Mucosa of rectum (tissue), 2 donors: ENCODE measurements around the gene HEY2.

ENCODE experiments used
- H3K27ac ChIP-seq, 2 donors: one replicate each; pipeline ENCODE4 v1.7.0; 2013; ENCODE audit warnings: inconsistent platforms in 2 of 2, low read depth in 2 of 2, low read length in 2 of 2
- H3K27me3 ChIP-seq, 2 donors: one replicate each; pipeline ENCODE4 v1.7.0; 2013; ENCODE audit warnings: low read length in 2 of 2; ENCODE audit not compliant: control insufficient read depth in 2 of 2, insufficient read depth in 2 of 2
- H3K36me3 ChIP-seq, 2 donors: one replicate each; pipeline ENCODE4 v1.7.0; 2013; ENCODE audit warnings: low read length in 2 of 2; ENCODE audit not compliant: control insufficient read depth in 2 of 2, insufficient read depth in 2 of 2
- H3K4me1 ChIP-seq, 2 donors: one replicate each; pipeline ENCODE4 v1.7.0; 2013; ENCODE audit warnings: low read length in 2 of 2, mild to moderate bottlenecking in 1 of 2; ENCODE audit not compliant: control insufficient read depth in 2 of 2, insufficient read depth in 2 of 2
- H3K4me3 ChIP-seq, 2 donors: one replicate each; pipeline ENCODE4 v1.7.0; 2013; ENCODE audit warnings: low read length in 2 of 2
- H3K9ac ChIP-seq, 2 donors: one replicate each; pipeline ENCODE4 v1.7.0; 2013; ENCODE audit warnings: low read length in 2 of 2, low read depth in 1 of 2, mild to moderate bottlenecking in 1 of 2
- H3K9me3 ChIP-seq, 2 donors: one replicate each; pipeline ENCODE4 v1.7.0; 2013; ENCODE audit warnings: low read length in 2 of 2; ENCODE audit not compliant: control insufficient read depth in 2 of 2
- donor health status: healthy.
- donor health status: Normal muscosa, but diverticular disease.

The HEY2 gene

DNA sequence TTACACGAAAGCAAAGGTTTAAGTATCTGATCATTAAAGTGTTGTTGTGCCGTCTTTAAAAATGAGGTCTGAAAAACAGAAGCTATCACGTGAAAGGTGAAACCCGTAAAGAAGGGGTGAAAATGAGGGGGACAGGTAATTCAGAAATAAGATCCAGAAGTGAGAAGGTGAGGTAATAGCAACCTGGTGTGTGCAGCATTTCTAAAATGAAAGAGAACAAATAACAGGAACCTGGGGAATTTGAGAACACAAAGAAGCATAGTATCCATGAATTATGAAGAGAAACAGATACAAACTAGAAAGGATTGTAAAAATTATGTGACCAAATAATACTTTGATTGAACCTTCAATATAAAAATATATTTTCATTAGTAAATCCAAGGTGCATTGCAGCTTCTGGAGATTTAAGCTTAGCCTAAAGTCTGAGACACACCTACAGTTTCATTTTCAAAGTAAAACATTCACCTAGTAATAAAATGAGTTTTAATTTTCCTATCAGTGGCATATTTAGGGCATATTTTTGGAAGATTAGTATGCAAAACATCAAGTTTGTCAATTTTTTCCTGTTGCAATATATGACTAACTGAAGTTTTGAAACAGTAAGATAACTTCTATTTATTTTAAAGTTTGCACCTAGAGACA lies 1.4 kb downstream of the HEY2 start:
- Histone ChIP-seq H3K27ac (no peak overlapping the region), H3K9me3 (no peaks in the 10 kb centered on the region), H3K27me3 (peaks cover 55 to 75% of the 10 kb centered on the region in 2 donors), H3K4me1 (peaks cover 16 to 17% of the 10 kb centered on the region in 2 donors), H3K9ac (no peak overlapping the region), H3K4me3 (peak overlapping the region; percentile 18 to 77), H3K36me3 (no peaks in the 10 kb centered on the region)

DNA sequence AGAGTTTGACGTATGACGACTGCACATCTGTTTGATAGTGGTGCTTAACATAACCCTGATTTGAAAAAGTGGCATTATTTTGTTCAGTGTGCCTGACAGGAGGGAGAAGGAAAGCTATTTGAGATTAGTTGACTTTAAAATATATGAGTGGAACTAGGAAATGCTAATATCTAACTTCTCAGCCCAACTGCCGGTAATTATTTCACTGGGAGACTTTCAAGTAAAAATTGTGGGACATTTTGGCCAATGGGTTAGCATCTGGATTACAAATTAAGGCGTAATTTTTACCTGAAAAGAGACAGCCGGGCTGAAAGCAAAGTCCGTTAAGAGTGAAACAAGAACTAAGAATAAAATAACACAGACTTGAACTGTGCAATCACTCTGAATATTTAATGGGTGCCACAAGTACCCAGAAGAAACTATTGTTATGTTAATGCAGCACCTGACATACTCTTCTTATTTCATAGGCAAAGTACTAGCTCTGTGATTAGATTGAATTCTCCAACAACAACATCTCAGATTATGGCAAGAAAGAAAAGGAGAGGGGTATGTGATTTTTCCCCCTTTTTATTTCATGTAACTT lies 2.0 kb downstream of the HEY2 start:
- Histone ChIP-seq H3K27ac (no peak overlapping the region), H3K9me3 (no peaks in the 10 kb centered on the region), H3K27me3 (peaks cover 54 to 73% of the 10 kb centered on the region in 2 donors), H3K36me3 (no peaks in the 10 kb centered on the region), H3K4me3 (peak overlapping the region in 1 of 2 donors; percentile 18), H3K9ac (no peak overlapping the region), H3K4me1 (peaks cover 16 to 17% of the 10 kb centered on the region in 2 donors)

DNA sequence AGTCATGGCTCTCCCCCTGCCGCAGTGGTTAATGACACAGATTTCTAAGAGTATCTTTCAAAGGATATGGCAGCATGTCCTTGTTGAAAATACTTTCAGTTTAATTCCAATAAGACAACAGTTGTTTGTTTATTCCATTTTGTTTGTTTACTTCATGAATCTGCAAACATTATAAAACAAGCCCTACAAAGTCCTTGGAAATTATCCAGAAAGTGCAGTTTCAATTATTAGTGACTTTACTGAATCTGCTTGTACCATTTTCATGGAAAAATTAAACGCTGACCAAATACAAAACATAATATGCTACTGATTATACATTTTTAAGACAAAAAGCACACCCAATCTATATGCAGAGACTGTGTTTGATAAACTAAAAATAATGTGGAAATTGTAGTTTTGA lies 3.3 kb downstream of the HEY2 start:
- H3K36me3 ChIP-seq: no peaks in the 10 kb centered on the region
- no peaks in the 10 kb centered on the region for H3K9me3 ChIP-seq
- H3K4me3 ChIP-seq: no peak overlapping the region
- no peak overlapping the region for H3K27ac ChIP-seq
- H3K4me1 ChIP-seq: peaks cover 16% of the 10 kb centered on the region in 2 donors
- H3K9ac ChIP-seq: no peak overlapping the region
- peaks cover 54 to 60% of the 10 kb centered on the region in 2 donors for H3K27me3 ChIP-seq

DNA sequence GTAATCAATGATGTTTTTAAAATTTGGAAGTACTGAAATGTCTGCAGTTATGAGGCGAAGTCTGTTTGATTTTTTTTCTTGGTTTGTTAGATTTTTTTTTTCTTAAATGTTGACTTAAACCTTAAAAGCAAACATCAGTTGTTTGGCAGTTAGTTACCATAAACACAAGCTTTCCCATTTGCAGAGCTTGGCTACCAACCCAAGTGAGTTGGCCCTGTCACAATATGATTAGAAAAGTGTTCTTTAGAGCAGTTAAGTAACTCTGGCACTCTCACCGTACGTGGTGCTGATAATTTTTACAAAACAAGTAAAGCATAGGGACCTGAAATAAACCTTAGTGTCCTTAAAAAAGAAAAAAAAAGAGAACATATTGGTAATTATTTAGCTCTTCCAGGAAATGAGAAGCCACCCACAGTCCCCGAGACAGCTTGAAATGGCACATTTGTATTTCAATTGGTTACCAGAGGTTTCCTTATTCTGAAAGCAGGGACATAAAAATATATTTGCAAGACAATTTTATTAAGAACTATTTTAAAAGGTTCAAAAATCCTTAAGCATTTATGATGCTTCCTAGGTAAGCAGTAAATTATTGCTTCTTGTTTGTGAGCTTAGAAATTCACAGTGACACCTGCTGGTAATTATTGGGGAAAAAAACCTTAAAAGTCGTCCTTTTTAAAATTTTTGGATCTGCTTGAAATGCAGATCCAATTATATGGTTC lies 3.9 kb downstream of the HEY2 start:
- H3K27ac ChIP-seq: no peak overlapping the region
- no peak overlapping the region for H3K4me3 ChIP-seq
- H3K27me3 ChIP-seq: peaks cover 48 to 54% of the 10 kb centered on the region in 2 donors
- no peaks in the 10 kb centered on the region for H3K36me3 ChIP-seq
- H3K9ac ChIP-seq: no peak overlapping the region
- H3K4me1 ChIP-seq: peaks cover 11 to 12% of the 10 kb centered on the region in 2 donors
- no peaks in the 10 kb centered on the region for H3K9me3 ChIP-seq

DNA sequence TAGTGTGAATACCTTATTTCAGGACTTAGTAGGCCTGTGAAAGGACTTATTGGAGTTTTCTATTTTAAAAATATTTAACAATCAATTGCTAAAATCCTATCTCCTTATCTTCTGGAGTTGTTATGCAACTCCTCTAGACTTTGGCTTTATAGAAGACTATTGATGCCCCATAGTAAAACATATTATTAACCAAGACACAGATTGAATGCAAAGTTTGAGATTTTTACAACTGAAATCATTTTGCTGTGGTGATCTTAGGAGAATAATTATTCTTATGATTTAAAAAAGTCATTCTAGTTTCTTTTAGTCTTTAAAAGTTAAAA lies 4.5 kb downstream of the HEY2 start:
- Histone ChIP-seq H3K27ac (no peak overlapping the region), H3K4me3 (no peak overlapping the region), H3K9ac (no peak overlapping the region), H3K4me1 (peaks cover 6 to 7% of the 10 kb centered on the region in 2 donors), H3K27me3 (peaks cover 43 to 49% of the 10 kb centered on the region in 2 donors), H3K9me3 (no peaks in the 10 kb centered on the region), H3K36me3 (no peaks in the 10 kb centered on the region)

DNA sequence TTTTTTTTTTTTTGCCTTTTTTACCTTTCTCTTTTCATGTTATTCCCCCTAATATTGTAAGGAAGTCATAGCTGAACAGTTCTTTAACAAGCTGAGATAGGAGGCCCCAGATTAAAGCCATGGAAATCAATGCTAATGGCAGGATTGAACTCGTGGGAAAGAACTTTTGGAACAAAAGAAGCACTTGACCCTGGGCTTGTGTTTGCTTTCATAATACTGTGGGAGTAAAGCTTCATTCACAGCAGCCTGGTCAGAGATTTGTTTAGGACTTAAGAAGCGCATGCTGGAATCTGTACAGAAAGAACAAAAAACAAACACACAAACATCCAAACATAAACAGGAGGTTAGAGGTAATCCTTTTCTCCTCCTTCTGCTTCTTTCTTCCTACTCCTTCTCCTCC lies 5.1 kb downstream of the HEY2 start:
- Histone ChIP-seq H3K4me3 (no peak overlapping the region), H3K27me3 (peaks cover 42 to 48% of the 10 kb centered on the region in 2 donors), H3K9me3 (no peaks in the 10 kb centered on the region), H3K9ac (no peak overlapping the region), H3K36me3 (no peaks in the 10 kb centered on the region), H3K4me1 (peaks cover 4 to 6% of the 10 kb centered on the region in 2 donors), H3K27ac (no peak overlapping the region)

DNA sequence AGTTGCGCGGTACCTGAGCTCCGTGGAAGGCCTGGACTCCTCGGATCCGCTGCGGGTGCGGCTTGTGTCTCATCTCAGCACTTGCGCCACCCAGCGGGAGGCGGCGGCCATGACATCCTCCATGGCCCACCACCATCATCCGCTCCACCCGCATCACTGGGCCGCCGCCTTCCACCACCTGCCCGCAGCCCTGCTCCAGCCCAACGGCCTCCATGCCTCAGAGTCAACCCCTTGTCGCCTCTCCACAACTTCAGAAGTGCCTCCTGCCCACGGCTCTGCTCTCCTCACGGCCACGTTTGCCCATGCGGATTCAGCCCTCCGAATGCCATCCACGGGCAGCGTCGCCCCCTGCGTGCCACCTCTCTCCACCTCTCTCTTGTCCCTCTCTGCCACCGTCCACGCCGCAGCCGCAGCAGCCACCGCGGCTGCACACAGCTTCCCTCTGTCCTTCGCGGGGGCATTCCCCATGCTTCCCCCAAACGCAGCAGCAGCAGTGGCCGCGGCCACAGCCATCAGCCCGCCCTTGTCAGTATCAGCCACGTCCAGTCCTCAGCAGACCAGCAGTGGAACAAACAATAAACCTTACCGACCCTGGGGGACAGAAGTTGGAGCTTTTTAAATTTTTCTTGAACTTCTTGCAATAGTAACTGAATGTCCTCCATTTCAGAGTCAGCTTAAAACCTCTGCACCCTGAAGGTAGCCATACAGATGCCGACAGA lies 9.9 kb downstream of the HEY2 start:
- no peak overlapping the region for H3K27ac ChIP-seq
- H3K4me1 ChIP-seq: no peaks in the 10 kb centered on the region
- H3K36me3 ChIP-seq: no peaks in the 10 kb centered on the region
- no peaks in the 10 kb centered on the region for H3K9me3 ChIP-seq
- H3K4me3 ChIP-seq: no peak overlapping the region
- H3K9ac ChIP-seq: no peak overlapping the region
- peaks cover 25 to 26% of the 10 kb centered on the region in 2 donors for H3K27me3 ChIP-seq

DNA sequence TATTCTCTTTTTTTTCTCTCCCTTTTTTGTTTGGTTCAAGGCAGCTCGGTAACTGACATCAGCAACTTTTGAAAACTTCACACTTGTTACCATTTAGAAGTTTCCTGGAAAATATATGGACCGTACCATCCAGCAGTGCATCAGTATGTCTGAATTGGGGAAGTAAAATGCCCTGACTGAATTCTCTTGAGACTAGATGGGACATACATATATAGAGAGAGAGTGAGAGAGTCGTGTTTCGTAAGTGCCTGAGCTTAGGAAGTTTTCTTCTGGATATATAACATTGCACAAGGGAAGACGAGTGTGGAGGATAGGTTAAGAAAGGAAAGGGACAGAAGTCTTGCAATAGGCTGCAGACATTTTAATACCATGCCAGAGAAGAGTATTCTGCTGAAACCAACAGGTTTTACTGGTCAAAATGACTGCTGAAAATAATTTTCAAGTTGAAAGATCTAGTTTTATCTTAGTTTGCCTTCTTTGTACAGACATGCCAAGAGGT lies 10.6 kb downstream of the HEY2 start:
- Histone ChIP-seq H3K27ac (no peak overlapping the region), H3K4me3 (no peak overlapping the region), H3K9ac (no peak overlapping the region), H3K4me1 (no peaks in the 10 kb centered on the region), H3K36me3 (no peaks in the 10 kb centered on the region), H3K9me3 (no peaks in the 10 kb centered on the region), H3K27me3 (peaks cover 19 to 21% of the 10 kb centered on the region in 2 donors)

DNA sequence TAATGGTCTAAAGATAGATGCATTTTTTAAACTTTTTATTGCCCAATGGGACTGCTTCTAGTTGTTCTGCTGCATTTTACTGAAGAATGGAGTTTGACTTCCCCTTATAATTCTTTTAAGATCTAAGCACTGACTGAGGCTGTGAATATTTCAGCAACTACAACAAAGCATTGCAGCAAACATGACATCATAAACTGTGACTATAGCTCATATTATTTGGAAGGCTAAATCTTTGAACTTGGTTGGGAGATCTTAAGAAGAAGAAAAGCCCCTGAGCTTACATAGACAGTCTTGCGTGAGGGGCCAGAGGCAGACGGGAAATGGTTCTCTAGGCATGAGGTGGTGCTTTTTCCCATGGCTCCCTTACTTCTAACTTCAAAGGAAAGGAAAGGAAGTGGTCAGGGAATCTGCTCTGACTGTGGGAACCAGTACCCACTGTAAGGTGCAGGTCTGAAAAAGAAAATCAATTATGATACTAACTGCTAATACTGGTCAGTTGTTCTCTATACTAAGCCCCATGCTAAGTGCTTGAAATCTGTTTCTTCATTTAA lies 14.8 kb downstream of the HEY2 start:
- Histone ChIP-seq H3K36me3 (no peaks in the 10 kb centered on the region), H3K9ac (no peak overlapping the region), H3K27ac (no peak overlapping the region), H3K9me3 (no peaks in the 10 kb centered on the region), H3K27me3 (peaks cover 17 to 23% of the 10 kb centered on the region in 2 donors), H3K4me3 (no peak overlapping the region), H3K4me1 (no peaks in the 10 kb centered on the region)
